Measurements from ENCODE around the gene TNFRSF19. TPM values are rescaled to one million over a fixed set of nuclear protein-coding genes. Genes with fewer than 3 reads are reported as not detected.

The TNFRSF19 gene
- total and polyA plus RNA-seq, 2 of the 8 experiments (the other 6 are each of a cell fraction or from before 2014, with no cell fraction given): 0.50 to 0.95 TPM

- TF ChIP-seq SUZ12 (IDR thresholded peaks at IDR 0.05; ENCODE audit: low read length): no peak
- TF ChIP-seq TBP (IDR thresholded peaks at IDR 0.05; ENCODE audit: low read depth, low read length): no peak
Measured at GRCh38 chr13:23609874-23610576, 39.8 kb downstream of the TNFRSF19 start (continued).
